H1 (cell line): ENCODE results near the gene ACTG1. TPM values are rescaled to one million over a fixed set of nuclear protein-coding genes. Genes with fewer than 3 reads are reported as not detected.

Source experiments
- ATF2 ChIP-seq: IDR thresholded peaks from 2 replicates; pipeline ENCODE4 v1.6.1; 2012; ENCODE audit warnings: low read length, inconsistent platforms
- CHD1 ChIP-seq: IDR thresholded peaks from 2 replicates; pipeline ENCODE4 v1.6.1; 2012; ENCODE audit warnings: low read depth, low read length, improper control_type of control experiment
- CHD2 ChIP-seq: IDR thresholded peaks from 2 replicates; pipeline ENCODE4 v1.6.1; 2012; ENCODE audit warnings: low read length, improper control_type of control experiment
- CTCF ChIP-seq, 3 experiments: IDR thresholded peaks; 1 replicate in 2 of 3; 2 replicates in 1 of 3; pipeline versions ENCODE4 v1.5.1 to v1.6.1; 2011; ENCODE audit warnings: low read length in 3 of 3, mild to moderate bottlenecking in 3 of 3, inconsistent platforms in 2 of 3, low read depth in 1 of 3, moderate library complexity in 1 of 3; ENCODE audit not compliant: insufficient read depth in 1 of 3; ENCODE audit errors: control extremely low read depth in 1 of 3
- EP300 ChIP-seq, 2 experiments: IDR thresholded peaks; 1 replicate in 1 of 2; 2 replicates in 1 of 2; pipeline ENCODE4 v1.6.1; 2011 to 2012; ENCODE audit warnings: low read depth in 2 of 2, low read length in 2 of 2, mild to moderate bottlenecking in 2 of 2, borderline replicate concordance in 1 of 2, inconsistent platforms in 1 of 2, moderate library complexity in 1 of 2
- KDM4A ChIP-seq: IDR thresholded peaks from one replicate; pipeline ENCODE4 v1.7.1; 2012; ENCODE audit warnings: low read depth, mild to moderate bottlenecking, moderate library complexity, low read length, inconsistent platforms; ENCODE audit not compliant: severe bottlenecking
- PHF8 ChIP-seq: fragments of 200-600 bp; sonication (generic); conservative IDR thresholded peaks from 2 replicates; pipeline ENCODE4 v1.7.1; 2012; ENCODE audit warnings: low read depth, mild to moderate bottlenecking, inconsistent platforms, low read length, moderate library complexity
- RBBP5 ChIP-seq: IDR thresholded peaks from 2 replicates; pipeline ENCODE4 v1.7.1; 2012; ENCODE audit warnings: low read depth, mild to moderate bottlenecking, inconsistent platforms, low read length, moderate library complexity, borderline replicate concordance
- RFX5 ChIP-seq: IDR thresholded peaks from 2 replicates; pipeline ENCODE4 v1.6.1; 2011; ENCODE audit warnings: low read depth, low read length, improper control_type of control experiment, borderline replicate concordance
- RNF2 ChIP-seq: fragments of 200-900, 300-1000 bp; sonication (generic); IDR thresholded peaks from 2 replicates; pipeline ENCODE4 v1.7.1; 2016; ENCODE audit warnings: borderline replicate concordance, low read depth, mild to moderate bottlenecking, antibody characterized with exemption, low read length; ENCODE audit not compliant: poor library complexity, severe bottlenecking; ENCODE audit errors: missing control alignments
- SAP30 ChIP-seq: fragments of 300-600 bp; sonication (generic); IDR thresholded peaks from 2 replicates; pipeline ENCODE4 v1.7.1; 2012; ENCODE audit warnings: low read length, moderate library complexity, mild to moderate bottlenecking, inconsistent platforms; ENCODE audit not compliant: insufficient read depth, insufficient replicate concordance
- SIN3A ChIP-seq, 2 experiments: IDR thresholded peaks in 1 of 2; conservative IDR thresholded peaks in 1 of 2; 2 replicates each; pipeline ENCODE4 v1.6.1; 2011 to 2012; ENCODE audit warnings: low read length in 2 of 2, improper control_type of control experiment in 1 of 2, low read depth in 1 of 2, mild to moderate bottlenecking in 1 of 2
- SIRT6 ChIP-seq: IDR thresholded peaks from one replicate; pipeline ENCODE4 v1.7.1; 2012; ENCODE audit warnings: low read length, inconsistent platforms
- TAF7 ChIP-seq: optimal IDR thresholded peaks from 2 replicates; pipeline ENCODE3; 2011; ENCODE audit warnings: low read depth, mild to moderate bottlenecking, inconsistent platforms, low read length, moderate library complexity, borderline replicate concordance
- polyA plus RNA-seq, 7 experiments: library from polyadenylated mRNA; depleted of rRNA in 3 of 7; stranded (reverse) in 5 of 7; unstranded in 2 of 7; fragments of >200 nt in 5 of 7; fragments of 200-250 nt in 2 of 7; gene quantifications; 1 replicate in 5 of 7; 2 replicates in 1 of 7; 4 replicates in 1 of 7; pipeline versions ENCODE4 v1.2.1 to v1.2.3, GENCODE V29; 2011 to 2013; ENCODE audit warnings: missing spikeins in 2 of 7, mixed read lengths in 2 of 7
- total RNA-seq: library from RNA; stranded (reverse); fragmentation: NEBNext Ultra II Directional; extraction: Animal tissue kit (Norgen Biotek cat#: 25700); gene quantifications from 2 replicates; pipeline ENCODE4 v1.2.1, GENCODE V29; 2021
- TF ChIP-seq, protein P1 (sequence below): IDR thresholded peaks from 2 replicates; pipeline ENCODE4 v1.6.1; 2012; ENCODE audit warnings: inconsistent platforms

ACTG1 gene
- total and polyA plus RNA-seq, 2 of the 8 experiments (the other 6 are each of a cell fraction or from before 2014, with no cell fraction given) = 3,535 to 5,010 TPM

GRCh38 chr17:81551458-81552243 is 39.1 kb upstream of the ACTG1 start (continued):
- TF ChIP-seq CTCF (IDR thresholded peaks at IDR 0.05; ENCODE audit: control extremely low read depth in 1 of 3, insufficient read depth in 1 of 3, low read depth in 1 of 3, low read length in 3 of 3) (no peak), EP300 (IDR thresholded peaks at IDR 0.05; ENCODE audit: borderline replicate concordance in 1 of 2, low read depth in 2 of 2, low read length in 2 of 2) (no peak), RFX5 (no peak), CHD2 (no peak), ATF2 (no peak), SIN3A (conservative IDR thresholded peaks at IDR 0.05 in 1 of 2, IDR thresholded peaks at IDR 0.05 in 1 of 2; ENCODE audit: low read depth in 1 of 2, low read length in 2 of 2) (no peak; a peak in 1 of 4 replicates), RBBP5 (0 out of 2 replicates have a peak, but pooled peaks have one; percentile 16), CHD1 (no peak), RNF2 (no peak), SIRT6 (no peak), PHF8 (peak; percentile 68; the same call in 1 of the 2 replicates), TAF7 (no peak), KDM4A (no peak), SAP30 (no peak)
- TF ChIP-seq, protein P1, sequence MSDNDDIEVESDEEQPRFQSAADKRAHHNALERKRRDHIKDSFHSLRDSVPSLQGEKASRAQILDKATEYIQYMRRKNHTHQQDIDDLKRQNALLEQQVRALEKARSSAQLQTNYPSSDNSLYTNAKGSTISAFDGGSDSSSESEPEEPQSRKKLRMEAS = 0 out of 2 replicates have a peak, but pooled peaks have one; percentile 18
